ENCODE data around the gene TMED7.

The TMED7 gene

DNA sequence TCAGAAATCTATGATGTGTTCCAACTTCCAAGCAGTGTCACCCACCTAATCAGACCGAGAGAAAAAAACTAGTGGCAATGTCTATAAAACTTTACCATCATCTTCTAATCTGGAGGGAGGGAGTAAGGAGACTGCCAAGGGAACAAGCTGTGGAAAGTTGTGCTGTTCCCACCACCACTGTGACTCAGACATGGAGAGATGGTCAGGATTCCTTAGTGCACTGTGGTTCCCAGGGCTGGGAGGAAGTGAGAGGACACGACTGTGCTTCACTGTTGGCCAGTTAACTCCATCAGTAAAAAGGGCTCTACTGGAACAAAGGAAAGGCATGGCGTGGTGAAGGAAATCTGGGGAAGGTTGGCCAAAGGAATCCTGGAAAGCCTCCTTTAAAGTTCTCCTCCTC, 42.4 kb downstream of the TMED7 start:
- no peak for DNase-seq (ENCODE audit: low read depth in 2 of 3, low spot score in 1 of 3)

DNA sequence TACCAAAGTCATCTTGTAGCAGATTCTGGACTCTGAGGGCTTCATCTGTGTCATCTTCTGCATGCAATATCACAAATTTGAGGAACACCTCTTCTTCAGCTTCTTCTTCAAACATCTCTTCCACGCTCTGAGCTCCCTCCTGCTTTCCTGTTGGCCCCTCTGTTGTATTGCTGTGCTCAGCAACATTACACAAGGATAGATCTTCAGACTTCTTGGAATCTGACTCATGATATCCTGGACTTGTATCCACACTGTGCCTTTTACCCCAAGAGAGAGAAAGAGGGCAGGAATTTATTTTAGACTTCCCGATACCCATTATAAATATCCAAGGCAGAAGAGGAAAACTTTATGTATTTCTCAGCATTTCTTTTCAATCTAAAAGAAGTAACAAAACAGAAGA, 44.9 kb downstream of the TMED7 start:
- DNase-seq (ENCODE audit: low read depth in 2 of 3, low spot score in 1 of 3): no peak

DNA sequence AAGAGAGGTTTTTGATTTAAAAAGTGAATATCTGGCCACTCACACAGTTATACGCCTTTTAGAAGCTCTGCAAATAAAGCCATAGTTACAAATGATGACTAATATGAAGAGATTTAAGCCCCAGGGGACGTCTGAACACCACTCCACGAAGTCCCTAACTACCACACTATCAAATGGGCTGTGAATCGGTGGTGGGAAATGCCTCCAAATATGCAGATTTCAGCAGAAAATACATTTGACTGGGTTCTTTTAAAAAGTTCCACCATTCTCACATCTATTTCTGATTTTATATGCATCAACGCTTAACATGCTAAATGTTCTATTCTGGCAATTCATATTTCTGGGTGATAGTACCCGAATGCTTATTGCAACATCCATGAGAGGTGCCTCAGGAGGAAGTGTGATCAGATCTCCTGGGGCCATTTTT, 46.1 kb downstream of the TMED7 start:
- no peak for DNase-seq (ENCODE audit: low read depth in 2 of 3, low spot score in 1 of 3)

DNA sequence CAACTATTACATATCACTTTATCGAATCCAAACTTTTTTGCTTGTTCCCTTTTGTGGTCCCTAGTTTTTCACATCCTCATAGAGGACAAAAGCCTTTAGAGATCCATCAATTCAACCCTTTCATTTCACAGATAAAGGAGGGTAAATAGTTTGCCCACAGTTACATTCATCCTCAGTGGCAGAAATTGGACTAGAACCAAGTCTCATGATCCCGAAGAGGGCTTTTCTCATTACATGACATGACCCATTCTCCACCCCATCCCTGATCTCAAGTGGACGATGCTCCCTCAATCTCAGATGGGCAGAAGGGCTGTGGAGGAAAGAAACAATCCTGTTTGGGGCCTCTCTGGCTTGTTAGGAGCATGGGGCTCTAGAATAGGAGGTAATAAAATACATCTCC, 46.6 kb downstream of the TMED7 start:
- no peak for DNase-seq (ENCODE audit: low read depth in 2 of 3, low spot score in 1 of 3)

DNA sequence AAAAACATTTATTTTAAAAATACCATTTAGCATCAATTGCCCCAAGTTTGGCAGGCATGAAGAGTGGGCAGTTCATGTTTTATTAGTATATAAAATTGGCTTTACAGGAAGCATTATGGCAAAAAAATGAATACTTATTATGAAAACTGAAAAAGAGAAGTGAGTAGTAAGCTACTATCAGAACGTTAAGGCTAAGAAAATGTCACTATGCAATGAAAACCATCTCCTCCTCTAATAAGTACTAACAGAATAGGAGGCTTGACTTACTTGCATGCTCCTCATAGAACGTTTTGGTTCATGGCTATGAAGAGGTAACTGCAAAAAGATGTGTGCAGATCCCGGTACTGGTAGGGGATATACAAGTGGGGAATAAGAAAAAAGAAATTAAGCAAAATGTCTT, 47.2 kb downstream of the TMED7 start:
- DNase-seq (ENCODE audit: low read depth in 2 of 3, low spot score in 1 of 3): no peak

DNA sequence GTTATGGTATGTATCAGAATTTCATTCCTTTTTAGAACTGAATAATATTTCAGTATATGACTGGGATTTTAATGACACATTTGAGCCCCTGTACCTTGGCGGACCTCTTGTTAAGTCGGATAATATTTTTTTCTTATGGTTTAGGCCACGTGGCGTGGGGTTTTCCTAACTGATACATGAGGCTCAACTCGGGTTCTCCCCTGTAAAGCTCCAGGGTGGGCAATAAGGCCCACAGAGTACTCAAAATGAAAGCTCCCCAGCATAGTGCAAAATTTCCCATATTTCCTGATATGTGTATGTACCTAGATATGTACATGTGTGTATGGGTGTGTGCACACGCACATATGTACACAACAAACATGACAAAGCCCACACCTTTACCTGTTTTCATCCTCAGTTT, 48.1 kb downstream of the TMED7 start:
- no peak for DNase-seq (ENCODE audit: low read depth in 2 of 3, low spot score in 1 of 3)

DNA sequence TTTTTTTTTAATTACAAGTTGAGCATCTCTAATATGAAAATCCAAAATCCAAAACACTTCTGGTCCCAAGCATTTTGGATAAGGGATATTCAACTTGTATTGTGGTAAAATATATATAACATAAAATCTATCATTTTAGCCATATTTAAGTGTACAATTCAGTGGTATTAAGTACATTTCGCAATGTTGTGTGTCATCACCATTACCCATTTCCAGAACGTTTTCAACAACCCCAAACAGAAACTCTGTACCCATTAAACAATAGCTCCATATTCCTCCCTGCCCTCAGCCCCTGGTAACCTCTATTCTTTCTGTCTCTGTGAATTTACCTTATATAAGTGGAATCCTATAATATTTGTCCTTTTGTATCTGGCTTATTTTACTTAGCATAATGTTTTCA, 48.5 kb downstream of the TMED7 start:
- DNase-seq (ENCODE audit: low read depth in 2 of 3, low spot score in 1 of 3): no peak

DNA sequence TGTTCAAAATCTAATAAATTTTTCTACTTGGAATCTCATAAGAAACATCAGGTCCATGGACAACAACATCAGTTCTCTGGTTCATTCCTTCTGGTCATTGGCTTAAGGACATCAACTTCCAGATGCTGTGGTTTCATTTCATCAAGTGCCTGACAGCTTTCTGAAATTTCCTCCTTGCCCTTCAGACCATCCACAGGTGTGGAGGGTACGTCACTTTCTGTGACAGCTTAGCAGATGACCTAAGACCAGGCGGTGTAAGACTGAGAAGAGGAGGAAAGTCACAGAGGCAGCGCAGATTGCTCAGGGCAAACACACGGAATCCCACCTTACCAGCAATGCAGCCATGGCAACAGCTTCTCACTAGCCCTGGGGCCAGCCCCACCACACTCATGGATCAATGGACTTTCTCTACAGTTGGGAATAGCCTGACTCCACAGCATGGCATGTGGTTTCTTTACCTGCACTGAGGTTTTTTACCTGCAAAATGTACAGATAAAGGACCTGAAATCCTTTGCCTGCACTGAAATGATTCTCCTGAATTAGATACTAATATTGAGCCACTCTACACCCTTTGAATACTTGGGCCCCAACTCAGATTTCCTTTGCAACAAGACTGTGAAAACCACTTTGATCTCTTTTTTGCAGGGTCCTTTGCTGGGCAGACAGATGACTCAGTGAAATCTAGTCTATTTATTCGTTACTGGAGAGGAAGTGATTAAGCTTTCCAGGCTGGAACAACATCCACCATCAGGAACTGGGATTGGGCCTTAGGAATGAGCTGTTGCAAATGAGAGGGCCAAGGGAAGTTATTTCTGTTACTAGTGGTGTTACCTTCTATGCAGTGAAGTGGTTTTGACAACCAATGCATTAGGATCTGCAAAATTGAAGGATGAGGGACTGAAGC, 50.4 kb downstream of the TMED7 start:
- DNase-seq (ENCODE audit: low read depth in 2 of 3, low spot score in 1 of 3): no peak

DNA sequence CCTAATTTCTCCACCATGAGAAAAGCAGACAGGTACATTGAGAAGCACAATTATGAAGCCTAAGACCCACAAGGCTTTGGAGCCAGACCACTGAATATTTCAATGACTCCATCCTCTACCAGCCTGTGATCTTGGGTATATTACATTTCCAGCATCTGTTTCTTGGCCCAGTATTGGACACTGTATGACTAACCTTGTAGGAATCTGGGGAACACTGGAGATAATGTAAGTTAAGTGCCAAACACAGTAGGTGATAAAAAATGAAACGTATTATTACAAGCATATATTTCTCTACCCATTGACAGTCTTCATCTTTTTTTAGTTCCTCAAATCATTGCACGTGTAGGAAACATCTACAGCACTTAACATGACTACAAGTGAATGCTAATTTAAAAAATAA, 52.7 kb downstream of the TMED7 start:
- DNase-seq (ENCODE audit: low read depth in 2 of 3, low spot score in 1 of 3): no peak

DNA sequence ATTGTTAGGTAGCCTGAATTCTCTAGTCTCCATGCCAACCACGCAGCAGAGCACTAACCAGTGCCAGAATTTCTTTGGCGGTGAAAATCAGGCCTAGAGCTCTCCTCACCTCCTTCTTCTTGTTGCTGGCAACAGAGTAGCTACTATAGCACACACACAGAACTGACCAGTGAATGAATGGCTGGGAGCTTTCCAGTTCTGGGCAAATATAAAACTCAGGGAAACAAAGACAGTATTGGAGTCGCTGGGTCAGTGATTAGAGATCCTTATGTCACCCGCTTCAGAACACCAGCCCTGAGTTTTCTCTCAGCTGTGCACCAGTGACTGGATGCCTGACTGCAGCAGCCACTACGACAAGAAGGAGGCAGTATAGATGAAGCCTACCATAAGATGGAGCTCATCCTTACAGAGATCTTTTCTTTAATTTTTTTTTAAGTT, 54.4 kb downstream of the TMED7 start:
- DNase-seq (ENCODE audit: low read depth in 2 of 3, low spot score in 1 of 3): no peak

DNA sequence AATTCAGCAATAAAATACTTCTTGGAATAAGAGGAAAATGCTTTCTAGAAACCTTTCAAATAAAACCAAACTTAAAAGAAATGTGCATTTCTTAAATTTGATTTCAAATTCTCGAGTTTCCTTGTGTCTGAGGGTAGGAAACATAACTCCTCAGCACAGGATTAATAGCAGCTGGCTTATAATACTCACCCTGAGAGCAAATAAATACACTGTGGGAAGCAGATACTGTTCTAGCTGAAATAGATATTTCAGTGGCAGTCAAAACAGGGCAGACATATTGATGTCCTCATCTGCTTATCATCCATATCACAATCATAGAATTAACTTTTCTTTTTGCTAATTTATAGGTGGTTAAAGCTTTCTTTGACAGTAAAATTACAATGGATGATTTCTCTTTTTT, 57.2 kb downstream of the TMED7 start:
- DNase-seq (ENCODE audit: low read depth in 2 of 3, low spot score in 1 of 3): no peak

DNA sequence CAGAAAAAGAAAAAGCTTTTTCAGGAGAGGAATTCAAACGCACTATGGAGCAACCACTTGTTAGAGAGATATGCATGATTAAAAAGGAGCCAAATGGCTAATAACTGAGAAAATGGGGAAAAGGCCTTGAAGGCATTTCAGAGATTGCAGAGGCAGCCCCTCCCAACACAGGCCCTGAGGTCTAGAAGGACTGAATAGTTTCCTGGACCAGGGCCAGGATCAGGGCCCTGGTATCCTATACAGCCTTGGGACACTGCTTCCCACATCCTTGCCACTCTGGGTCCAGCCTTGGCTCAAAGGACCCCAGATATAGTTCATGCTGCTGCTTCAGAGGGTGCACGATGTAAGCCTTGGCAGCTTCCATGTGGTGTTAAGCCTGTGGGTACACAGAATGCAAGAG, 60.6 kb downstream of the TMED7 start:
- DNase-seq (ENCODE audit: low read depth in 2 of 3, low spot score in 1 of 3): no peak
